Stimulated activated CD4-positive, alpha-beta T cell treated with anti-CD3 and anti-CD28 coated beads, Interleukin-15, amount 100 ng/mL, for 24 hours (primary cell): ENCODE data around the gene PLAAT3.
A peak's percentile ranks its signal among the peaks of the same experiment; 100 is the strongest.
"Not testable (repeated sequence)": the region's sequence is repeated elsewhere in the genome, so short reads cannot be mapped to it uniquely, and the experiment has no call there.

Experiments
- DNase-seq: peaks from one replicate; pipeline ENCODE4 v3.0.0-alpha.2; 2020

PLAAT3 gene

DNA sequence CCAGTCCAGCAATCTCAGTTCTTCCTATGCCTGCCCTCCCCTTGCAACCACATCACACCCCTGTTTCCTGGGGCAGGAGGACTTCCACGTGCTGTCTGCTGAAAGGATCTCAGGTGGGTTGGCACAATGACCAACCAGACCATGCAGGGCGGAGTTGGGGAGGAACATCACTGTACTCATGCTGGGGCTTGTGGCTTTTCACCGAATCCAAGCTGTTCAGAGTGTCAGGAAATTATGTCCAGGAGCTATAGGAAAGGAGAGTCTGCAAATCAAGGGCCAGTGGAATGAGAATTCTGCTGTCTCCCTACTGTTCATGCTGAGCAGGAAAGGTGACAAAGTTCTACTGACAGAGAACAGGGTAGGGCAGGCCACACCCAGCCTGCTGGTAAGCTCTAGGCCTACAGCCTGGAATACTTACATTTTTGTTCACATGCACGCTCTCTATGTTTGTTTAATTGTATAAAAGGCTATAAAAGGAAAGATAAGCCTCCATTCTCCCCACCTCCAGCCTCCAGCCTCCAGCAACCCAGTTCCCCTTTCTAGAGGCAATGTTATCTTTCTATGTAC lies 49.4 kb downstream of the PLAAT3 start:
- no peak for DNase-seq

GRCh38 chr11:63564056-63564774 lies 50.0 kb downstream of the PLAAT3 start:
- peak; percentile 29 for DNase-seq

GRCh38 chr11:63563201-63564055 lies 50.8 kb downstream of the PLAAT3 start, which contains the start of gene PLAAT2:
TSS of gene PLAAT2 (minus strand) at chr11:63563379. CDS start at chr11:63563324, 55 bp downstream.
- no peak for DNase-seq

DNA sequence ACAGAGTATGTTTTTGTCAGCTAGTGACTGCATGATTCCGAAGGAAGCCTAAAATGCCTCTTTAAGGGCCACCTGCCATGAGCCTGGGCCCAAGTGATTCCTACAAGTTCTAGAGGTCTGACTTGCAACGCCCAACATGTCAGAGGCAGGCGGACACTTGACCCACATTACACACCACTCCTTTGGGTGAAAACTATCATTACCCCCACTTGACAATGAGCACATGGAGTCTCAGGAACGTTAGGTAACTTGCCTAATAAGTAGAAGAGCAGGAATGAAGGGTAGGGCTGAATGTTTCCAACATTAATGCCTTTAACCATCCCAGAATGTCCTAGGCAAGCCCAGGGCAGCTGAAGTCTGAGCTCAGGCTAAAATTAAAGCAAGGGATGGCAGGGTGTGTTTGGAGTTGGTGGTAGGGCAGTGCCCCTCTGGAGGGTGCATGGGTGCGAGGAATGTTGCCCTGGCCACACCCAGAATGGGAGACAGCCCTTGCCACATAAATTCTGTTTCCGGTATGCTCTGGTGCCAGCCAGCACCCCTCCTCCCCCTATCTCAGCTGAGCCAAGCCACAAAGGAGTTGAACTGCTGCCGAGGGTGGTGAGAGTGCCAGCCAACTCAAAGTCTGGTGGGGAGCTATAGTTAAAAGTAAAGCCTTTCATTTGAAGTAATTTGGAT lies 53.6 kb downstream of the PLAAT3 start:
- no peak for DNase-seq

DNA sequence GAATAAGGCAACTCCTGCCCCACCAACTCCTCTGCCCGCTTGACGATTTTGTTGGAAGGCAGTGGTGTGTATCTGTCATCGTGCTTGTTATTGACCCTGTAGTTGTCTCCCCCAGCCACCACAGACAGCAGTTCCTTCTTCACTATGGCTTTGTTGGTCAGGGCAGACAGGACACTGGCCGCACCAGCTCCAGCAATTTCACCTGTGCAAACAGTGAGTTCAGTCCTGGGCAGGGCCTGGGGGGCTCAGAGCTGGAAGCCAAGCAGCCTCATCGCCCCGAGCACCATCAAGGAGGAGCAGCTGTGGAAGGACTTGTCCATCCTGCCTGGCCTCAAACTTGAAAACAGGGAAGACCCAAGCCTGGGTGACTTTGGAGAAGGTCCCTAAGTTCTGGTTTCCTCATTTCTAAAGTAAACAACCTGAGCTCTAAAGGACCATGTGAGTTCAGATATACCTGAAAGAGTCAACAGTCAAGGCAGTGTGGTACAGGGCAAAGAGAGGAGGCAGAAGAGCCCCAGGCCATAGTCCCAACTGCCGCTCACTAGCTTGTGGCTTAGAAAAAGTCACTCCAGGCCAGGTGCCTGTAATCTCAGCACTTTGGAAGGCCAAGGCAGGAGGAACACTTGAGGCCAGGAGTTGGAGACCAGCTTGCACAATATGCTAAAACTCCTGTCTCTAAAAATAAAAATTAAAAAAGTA lies 55.6 kb downstream of the PLAAT3 start:
- no peak for DNase-seq

- DNase-seq, result no peak
Observed at GRCh38 chr11:63557570-63557969, 56.7 kb downstream of the PLAAT3 start.

DNA sequence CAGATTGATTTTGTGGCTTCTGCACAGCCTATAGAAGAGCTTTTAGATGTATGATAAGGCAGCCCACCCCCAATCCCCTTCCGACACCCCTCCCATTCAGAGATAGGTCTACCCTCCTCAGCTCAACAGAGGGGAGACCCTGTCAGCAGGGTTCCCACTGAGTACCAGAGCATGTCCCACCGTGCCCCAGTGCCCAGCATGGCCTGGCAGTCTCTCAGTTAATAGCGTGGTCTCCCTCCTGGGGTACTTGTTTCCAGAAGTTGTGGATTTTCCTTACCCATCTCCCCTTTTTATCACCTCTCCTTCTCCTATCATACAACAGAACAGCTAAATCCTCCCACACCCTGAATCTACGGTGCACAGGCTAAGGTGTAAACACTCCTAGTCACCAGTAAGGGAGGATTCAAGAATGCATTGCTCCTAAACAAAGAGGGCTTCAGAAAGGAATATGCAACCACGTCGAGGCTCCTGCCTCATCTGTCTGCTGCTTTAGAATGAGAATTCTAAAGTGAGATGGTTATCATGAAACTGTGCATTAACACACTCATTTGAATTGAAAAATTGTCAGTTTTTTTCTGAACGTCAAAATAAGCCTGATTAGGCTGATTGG lies 57.7 kb downstream of the PLAAT3 start:
- no peak for DNase-seq

GRCh38 chr11:63554877-63555223 lies 59.4 kb downstream of the PLAAT3 start:
- DNase-seq, result no peak

DNA sequence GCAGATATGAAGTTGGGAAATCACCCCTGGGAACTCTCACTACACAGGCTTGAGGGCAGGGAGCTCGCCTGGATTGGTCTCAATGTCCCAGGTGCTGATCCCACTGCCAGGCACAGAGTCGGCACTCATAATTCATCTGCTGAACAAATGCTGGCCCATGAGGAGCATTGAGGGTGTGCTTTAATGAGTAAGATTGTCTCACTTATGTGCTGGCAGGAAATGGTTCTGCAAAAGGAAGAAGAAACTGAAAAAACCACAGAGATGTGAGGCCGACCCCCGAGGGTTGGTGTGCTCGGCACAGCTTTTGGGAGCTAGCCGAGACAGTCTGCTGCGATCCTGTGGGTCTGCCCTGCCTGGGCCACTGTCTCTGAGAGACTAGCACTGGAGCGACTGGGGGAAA lies 60.5 kb downstream of the PLAAT3 start:
- peak; percentile 59 for DNase-seq

GRCh38 chr11:63552921-63553320 lies 61.3 kb downstream of the PLAAT3 start:
- no peak for DNase-seq

- no peak for DNase-seq
Observed at GRCh38 chr11:63551889-63552266, 62.4 kb downstream of the PLAAT3 start.

DNA sequence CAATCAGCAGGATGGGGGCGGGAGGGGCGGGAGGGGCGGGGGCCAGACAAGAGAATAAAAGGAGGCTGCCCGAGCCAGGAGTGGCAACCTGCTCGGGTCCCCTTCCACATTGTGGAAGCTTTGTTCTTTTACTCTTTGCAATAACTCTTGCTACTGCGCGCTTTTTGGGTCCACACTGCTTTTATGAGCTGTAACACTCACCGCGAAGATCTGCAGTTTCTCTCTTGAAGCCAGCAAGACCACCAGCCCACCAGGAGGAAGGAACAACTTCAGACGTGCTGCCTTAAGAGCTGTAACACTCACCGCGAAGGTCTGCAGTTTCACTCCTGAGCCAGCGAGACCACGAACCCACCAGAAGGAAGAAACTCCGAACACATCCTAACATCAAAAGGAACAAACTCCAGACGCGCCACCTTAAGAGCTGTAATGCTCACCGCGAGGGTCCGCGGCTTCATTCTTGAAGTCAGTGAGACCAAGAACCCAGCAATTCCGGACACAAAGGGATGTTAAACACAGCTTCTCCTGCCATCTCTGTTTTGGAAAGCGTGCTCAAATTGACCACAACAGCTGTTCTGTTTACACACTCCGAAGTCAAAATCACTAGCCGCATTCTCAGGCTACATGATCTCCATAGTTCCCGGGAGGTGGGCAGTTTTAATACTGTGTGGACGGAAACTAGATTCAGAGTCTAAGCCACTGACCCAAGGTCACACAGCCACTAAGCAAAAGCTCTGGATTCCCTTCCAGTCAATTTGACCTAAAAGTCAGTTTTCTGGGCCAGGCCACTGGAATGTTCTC lies 62.9 kb downstream of the PLAAT3 start:
- DNase-seq, result no peak

DNA sequence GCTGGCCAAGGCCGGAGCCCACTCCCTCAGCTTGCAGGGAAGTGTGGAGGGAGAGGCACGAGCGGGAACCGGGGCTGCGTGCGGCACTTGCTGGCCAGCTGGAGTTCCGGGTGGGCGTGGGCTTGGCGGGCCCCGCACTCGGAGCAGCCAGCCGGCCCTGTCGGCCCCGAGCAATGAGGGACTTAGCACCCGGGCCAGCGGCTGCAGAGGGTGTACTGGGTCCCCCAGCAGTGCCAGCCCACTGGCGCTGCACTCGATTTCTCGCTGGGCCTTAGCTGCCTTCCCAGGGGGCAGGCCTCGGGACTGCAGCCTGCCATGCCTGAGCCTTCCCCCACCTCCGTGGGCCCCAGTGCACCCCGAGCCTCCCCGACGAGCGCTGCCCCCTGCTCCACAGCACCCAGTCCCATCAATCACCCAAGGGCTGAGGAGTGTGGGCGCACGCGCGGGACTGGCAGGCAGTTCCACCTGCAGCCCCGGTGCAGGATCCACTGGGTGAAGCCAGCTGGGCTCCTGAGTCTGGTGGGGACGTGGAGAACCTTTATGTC lies 64.0 kb downstream of the PLAAT3 start:
- not testable (repeated sequence) for DNase-seq

DNA sequence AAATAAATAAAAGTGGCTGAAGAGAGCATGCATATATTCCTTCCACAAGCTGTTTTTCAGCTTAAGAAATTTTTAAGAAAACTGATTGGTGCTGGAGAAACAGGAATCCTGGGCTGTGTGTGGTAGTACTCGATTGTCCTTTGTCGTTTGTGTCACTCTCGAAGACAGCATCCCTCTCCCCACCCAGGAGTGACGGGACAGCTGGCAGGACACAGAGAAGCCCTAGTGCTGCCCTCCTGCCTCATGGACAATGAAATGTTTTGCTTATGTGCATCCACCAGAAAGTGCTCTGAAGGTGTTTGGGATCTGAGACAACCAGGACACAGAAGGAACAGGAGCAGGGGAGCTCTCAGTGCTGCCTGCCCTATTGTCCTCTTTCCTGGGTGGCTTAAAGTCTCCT lies 64.8 kb downstream of the PLAAT3 start:
- DNase-seq, result no peak

- no peak for DNase-seq
Observed at GRCh38 chr11:63548178-63548577, 66.1 kb downstream of the PLAAT3 start.

GRCh38 chr11:63547061-63547460 lies 67.2 kb downstream of the PLAAT3 start:
- DNase-seq, result no peak

- no peak for DNase-seq
Observed at GRCh38 chr11:63543711-63544110, 70.5 kb downstream of the PLAAT3 start.

DNA sequence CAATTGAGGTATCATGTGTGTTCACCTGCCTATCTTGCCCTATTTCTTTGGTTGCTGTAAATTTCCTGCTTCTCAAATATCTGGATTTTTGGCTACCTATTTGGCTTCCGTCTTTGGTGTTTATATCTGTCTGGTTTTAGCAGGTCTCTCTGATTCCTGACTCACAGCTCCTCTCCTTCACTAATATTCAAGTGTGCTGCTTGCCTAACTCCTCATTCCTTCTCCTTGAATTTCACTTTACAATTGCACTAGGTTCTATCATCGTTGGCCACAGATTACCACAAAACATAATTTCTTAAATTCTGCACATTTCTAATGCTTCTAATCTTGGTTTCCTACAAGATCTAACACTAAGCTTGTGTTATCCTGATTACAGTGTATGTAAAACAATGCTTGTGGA lies 71.7 kb downstream of the PLAAT3 start:
- DNase-seq, result not testable (repeated sequence)

- peak; percentile 38 for DNase-seq
Observed at GRCh38 chr11:63537293-63538101, 76.7 kb downstream of the PLAAT3 start.

DNA sequence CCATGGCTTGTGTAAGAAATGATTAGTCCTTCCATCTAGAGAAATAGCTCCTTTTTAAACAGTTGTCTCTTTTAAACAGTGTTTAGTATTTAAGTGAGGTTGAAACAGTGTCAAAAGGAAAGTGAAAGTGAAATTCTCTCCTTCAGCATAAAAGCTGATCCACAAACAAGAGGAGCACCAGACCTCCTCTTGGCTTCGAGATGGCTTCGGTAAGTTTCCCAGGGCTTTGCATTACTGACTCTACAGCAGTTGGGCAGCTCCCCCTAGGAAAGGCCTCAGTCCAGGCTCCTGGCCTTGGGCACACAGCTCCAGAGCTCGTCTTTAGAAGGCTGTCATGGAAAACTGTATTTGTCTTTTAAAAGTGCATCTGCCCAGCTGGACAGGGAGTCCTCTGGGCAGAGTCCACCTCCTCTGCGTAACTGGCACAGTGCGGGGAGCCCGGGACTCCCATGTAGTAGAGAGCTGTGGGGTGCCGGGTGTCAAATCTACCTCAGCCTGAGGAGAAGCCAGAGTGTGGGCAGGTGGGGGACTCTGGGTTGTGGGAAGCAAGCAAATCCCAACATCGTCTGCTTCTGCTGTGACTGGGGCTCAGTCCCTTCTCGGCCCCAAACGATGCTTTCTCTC lies 77.5 kb downstream of the PLAAT3 start, which contains the start of gene PLAAT4:
Gene PLAAT4 (plus strand): TSS at position 140 of the 624 bp plus-strand sequence. CDS start 61 bp downstream, at position 201.
- DNase-seq, result no peak
